ENCODE measurements around the gene KCNH3.

DNA sequence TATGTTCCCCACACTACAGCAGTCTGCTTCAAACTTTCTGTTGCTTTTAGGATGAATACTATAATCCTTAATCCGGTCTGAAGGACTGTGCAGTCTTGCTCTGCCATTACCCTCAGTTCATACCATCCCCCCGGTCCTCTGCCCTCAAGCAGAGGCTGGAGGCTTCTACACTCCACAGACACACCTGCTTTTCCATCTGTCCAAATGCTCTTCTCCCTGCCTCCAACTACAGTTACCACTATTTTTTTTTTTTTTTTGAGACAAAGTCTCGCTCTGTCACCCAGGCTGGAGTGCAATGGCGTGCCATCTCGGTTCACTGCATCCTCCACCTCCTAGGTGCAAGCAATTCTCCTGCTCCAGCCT is 19.3 kb upstream of the KCNH3 start:
- TF ChIP-seq TAF1 (IDR thresholded peaks at IDR 0.05; ENCODE audit: low read depth) (no peak), MXI1 (conservative IDR thresholded peaks at IDR 0.05; ENCODE audit: poor library complexity, severe bottlenecking) (no peak)
- TF ChIP-seq, protein P1, sequence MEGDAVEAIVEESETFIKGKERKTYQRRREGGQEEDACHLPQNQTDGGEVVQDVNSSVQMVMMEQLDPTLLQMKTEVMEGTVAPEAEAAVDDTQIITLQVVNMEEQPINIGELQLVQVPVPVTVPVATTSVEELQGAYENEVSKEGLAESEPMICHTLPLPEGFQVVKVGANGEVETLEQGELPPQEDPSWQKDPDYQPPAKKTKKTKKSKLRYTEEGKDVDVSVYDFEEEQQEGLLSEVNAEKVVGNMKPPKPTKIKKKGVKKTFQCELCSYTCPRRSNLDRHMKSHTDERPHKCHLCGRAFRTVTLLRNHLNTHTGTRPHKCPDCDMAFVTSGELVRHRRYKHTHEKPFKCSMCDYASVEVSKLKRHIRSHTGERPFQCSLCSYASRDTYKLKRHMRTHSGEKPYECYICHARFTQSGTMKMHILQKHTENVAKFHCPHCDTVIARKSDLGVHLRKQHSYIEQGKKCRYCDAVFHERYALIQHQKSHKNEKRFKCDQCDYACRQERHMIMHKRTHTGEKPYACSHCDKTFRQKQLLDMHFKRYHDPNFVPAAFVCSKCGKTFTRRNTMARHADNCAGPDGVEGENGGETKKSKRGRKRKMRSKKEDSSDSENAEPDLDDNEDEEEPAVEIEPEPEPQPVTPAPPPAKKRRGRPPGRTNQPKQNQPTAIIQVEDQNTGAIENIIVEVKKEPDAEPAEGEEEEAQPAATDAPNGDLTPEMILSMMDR (IDR thresholded peaks at IDR 0.05; ENCODE audit: poor library complexity, severe bottlenecking): no peak
